HG03469 (cell line): Measurements from ENCODE around the gene DST.
"Not testable (repeated sequence)": the region's sequence is repeated elsewhere in the genome, so short reads cannot be mapped to it uniquely, and the experiment has no call there.

ENCODE experiments used
- ATAC-seq: cut with Tn5 transposase; IDR thresholded peaks from one replicate; pipeline ENCODE4 v1.9.1; 2021; ENCODE audit warnings: mild to moderate bottlenecking, moderate library complexity, moderate number of reproducible peaks; ENCODE audit not compliant: unreplicated experiment

DST gene

DNA sequence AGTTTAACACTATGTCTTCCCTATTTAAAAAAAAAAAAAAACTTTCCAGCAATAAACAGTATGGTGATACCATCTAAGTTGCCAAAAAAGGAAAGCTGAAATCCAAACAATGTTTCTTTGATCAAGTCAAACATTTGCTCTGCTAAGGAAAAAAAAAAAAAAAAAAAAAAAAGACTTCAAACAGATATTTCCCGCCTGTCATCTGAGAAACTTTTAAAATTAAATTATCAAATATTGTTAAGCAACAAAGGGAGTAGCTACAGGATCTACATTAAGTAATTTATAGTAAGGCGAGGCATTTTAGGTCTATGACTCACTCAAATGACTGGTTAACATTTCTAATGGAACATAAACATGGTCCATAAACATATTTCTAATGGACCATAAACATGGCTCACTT is 121.2 kb downstream of the DST start:
- ATAC-seq = no peak

DNA sequence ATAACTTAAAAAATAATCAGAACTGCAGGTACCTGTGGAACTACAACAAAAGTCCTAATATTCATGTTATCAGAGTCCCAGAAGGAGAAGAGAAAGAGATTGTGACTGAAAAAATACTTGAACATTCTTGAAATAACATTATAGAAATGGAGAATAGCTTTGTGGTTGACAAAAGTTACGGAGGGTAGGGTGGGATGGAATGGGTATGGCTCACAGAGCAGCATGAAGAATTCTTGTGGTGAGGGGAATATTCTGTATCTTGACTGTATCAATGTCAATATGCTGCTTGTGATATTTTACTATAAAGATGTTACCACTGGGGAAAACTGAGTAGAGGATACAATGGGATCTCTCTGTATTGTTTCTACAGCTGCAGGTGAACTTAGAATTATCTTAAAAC is 122.5 kb downstream of the DST start:
- ATAC-seq = no peak

DNA sequence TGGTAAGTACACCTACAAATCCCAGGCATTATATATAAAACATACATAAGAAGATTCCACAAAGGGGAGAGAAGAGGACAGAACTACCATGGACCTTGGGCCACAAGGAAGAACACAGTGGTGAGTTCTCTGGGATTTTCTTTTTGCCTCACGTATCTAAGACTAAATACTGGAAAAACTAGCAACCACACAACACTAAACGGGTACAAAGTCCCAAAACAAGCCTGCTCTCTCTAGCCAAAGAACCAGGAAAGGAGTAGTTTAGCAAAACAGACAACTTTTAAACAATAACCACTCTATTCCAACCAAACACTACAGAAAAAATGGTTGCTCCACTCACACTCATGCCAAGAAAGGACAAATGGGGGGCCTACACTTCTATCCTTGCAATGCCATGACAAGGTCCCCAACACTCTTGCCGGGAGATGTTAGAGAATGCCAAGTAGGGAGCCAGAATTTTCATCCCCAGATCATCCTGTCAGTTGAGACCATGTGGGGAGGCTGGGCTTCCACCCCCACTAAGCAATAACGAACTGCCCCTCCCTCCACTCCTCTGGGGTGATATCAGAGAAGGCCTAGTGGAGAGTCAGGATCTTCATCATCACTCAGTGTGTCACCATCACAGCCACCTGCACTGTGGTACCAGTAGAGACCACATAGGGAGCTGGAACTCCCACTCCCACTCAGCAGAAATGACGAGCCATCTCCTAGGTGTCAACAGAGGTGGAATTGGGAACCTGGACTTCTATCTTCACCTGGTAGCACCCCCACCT is 123.5 kb downstream of the DST start:
- ATAC-seq = no peak

DNA sequence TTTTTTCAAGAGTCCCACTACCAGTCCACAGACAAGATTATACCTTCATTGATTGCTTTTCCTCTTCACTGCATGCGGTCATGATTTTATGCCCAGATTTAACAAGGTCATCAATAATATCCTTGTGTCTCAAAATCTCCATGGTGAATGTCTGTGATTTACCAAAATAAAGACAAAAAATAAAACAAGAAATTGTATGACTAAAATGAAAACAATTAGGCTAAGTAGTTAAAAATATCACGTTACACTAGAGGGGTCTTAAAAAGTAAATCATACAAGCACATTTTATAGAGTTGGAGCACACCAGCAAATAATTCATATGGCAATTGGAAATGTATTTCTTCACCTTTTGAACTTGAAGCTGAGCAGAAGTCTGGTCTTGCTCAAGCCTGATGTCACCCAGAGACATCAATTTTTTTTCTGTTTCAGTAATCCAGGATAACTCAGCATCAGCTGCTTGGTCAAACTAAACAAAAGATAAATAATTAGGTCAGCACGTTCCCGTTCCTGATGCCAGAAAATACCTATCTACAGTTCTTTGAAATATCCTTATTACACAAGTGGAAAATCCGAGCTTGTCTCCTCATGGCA is 125.4 kb downstream of the DST start:
- ATAC-seq = no peak

- ATAC-seq = no peak
Observed at GRCh38 chr6:56516003-56516402, 126.7 kb downstream of the DST start.

- no peak for ATAC-seq
Observed at GRCh38 chr6:56515081-56515905, 127.4 kb downstream of the DST start.

DNA sequence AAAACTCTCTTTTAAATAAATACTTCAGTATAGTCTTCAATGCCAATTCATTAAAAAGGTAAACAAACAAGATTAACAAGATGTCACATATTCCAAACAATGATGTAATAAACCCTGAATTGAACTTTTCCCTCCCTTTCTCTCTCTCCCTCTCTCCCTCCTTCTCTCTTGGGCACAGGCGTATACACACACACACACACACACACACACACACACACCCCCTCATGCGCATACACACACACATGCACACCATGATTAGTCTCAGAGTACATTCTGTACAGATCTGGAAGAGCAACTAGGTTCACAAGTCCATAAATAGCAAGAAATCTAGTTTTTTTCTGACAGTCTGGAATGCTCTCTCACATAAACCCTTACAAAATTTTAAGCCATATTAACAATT is 128.3 kb downstream of the DST start:
- no peak for ATAC-seq

DNA sequence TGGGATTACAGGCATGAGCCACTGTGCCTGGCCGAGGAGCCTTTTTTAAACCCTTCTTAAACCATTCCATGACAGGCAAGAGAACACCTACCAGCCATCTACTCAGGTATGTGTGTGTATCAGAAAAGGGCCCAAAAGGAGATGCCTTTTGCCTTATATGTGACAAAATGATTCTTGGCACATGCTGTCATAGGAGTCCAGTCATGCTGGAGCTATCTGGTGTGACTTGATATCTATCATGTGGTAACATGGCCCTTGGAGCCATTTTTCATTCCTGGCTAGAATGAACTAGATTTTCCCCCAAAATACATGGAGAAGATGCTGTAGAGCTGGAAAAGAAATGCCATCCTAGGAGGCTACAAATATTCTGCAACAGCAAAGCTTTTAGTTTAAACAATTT is 129.1 kb downstream of the DST start:
- ATAC-seq = no peak

DNA sequence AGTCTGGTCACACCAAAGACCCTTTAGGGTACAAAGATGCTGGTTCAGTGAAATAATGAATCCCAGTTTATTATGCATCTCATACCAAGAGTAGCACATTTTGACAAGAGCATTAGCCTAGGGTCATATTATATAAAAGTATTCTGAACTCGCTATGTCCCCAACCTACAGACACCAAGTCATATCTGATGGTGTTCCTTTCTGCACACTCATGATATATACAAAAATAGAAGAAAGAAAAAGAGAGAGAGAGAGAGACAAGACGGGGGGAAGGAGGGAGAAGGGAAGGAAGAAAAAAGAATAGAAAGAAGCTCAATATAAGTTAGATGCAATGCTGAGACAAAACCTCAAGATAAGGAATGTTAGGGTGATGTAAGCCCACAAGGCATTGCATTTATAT is 131.1 kb downstream of the DST start:
- no peak for ATAC-seq

DNA sequence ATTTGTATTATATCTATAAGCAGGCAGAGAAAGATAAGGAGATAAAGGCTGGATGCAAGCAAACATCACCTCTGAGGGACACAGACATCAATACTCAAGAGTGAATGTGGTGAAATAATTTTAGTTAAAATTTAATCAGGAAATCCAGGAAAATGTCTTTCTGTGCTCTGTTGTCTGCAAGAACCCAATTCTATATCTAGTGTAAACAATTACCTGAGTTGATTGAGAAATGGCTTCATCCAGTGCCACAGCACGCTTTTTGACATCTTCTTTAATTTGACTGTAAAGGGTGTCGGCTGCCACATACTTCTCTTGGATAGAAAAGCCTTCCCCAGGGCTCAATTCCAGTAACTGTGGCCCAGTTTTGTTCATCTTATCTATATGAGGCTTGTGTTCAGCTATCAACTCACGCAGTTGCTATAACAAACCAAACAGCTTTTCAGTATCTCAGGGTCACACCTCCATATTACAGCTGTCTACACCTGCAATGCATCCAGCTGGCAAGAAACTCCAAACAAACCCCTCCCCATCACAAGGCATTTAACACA is 131.6 kb downstream of the DST start:
- ATAC-seq = no peak

- ATAC-seq = no peak
Observed at GRCh38 chr6:56509031-56509430, 133.7 kb downstream of the DST start.

GRCh38 chr6:56507517-56507916 is 135.2 kb downstream of the DST start:
- ATAC-seq = no peak

GRCh38 chr6:56505512-56506260 is 137.0 kb downstream of the DST start:
- no peak for ATAC-seq

DNA sequence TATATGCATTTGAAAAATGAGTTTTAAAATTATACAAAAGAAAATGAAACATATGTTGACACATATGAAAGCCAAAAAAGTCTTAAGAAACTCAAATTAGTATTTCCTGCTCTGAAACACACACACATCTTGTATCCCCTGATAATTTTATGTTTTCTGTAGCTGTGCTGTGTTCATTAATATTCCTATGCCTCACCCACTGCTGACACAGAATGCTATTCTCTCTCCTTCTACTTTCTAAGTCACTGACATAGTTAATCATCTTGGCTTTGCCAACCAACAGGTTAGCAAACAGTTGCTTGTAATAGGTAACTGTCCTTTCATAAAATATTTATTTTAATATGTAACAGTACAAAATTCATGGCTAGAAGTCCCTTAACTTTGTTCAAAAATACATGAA is 140.7 kb downstream of the DST start:
- no peak for ATAC-seq

DNA sequence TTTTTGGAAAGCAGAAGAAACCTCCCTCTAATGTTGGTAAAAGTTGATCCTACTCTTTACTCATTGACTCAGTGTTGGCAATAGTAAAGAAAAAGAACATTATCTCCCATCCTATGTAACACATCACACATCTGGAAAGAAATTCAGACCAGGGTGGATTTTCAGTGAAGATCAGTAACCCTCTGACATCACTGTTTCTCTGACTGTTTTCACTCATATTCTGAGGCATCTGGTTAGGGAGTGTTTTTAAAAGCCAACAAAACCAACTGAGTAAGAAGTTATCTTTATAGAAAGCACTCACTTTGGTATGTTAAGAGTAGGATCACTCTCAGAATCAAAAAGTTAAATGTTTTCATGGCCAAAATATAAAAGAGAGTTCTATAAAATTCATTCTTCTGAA is 143.6 kb downstream of the DST start:
- ATAC-seq = no peak

DNA sequence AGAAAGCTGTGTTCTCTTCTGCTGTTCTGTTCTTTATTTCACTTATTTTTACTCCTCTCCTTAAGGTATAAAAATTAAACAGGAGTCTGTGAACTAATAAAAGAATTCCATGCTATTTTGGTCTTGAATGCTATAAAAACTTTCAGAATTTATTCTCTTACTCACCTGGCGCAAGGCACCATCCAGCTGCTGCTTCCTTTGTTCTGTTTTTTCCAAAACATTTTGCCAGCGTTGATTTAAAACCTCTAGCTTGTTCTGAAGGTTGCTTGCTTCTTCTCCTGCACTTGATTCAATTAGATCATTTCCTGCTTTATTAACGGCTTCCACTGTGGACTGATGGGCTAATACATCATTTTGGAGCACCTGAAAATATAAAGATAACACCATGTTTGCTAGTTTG is 145.0 kb downstream of the DST start:
- no peak for ATAC-seq

GRCh38 chr6:56497240-56497639 is 145.4 kb downstream of the DST start:
- no peak for ATAC-seq

DNA sequence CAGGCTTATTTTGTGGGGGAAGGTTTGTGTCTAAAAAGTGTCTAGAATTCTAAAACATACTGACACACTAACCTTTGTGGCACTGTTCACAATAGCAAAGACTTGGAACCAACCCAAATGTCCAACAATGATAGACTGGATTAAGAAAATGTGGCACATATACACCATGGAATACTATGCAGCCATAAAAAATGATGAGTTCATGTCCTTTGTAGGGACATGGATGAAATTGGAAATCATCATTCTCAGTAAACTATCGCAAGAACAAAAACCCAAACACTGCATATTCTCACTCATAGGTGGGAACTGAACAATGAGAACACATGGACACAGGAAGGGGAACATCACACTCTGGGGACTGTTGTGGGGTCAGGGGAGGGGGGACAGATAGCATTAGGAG is 146.0 kb downstream of the DST start:
- not testable (repeated sequence) for ATAC-seq

DNA sequence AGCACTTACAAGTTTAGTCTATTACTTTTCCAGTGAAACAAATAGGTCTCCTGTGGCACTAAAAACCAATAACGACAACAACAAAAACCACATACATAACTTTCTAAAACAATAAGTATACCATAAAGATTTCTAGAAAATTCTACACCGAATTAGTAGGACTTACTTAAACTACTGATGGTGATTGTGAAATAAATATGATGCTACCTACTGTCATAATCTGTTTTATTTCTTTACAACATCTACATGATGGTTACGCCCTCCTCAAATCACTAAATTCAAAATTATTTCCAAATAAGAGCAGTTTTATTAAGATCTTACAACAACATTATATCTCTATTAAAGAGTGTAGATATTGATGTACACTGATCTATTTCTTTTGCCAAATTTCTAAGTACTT is 147.0 kb downstream of the DST start:
- ATAC-seq = no peak

GRCh38 chr6:56491606-56492328 is 150.9 kb downstream of the DST start:
- no peak for ATAC-seq
